GM12891 (cell line): Measurements from ENCODE around the gene TRAF1.
A peak's percentile ranks its signal among the peaks of the same experiment; 100 is the strongest.

Experiments
- DNase-seq: peaks from one replicate; pipeline ENCODE4 v3.0.0; 2011; ENCODE audit warnings: low spot score; ENCODE audit not compliant: insufficient read length
- FAIRE-seq: peaks from 2 replicates; lab custom pipeline; 2011; peaks lifted over from hg19 to GRCh38; lab: Jason Lieb, UNC
- PAX5 ChIP-seq: IDR thresholded peaks from 2 replicates; pipeline ENCODE4 v1.6.1; 2011; ENCODE audit warnings: low read length, moderate library complexity, mild to moderate bottlenecking; ENCODE audit not compliant: insufficient read depth, severe bottlenecking
- POLR2A ChIP-seq: IDR thresholded peaks from 2 replicates; pipeline ENCODE4 v1.6.1; 2011; ENCODE audit warnings: low read depth, low read length, control low read depth
- POLR2AphosphoS5 ChIP-seq: IDR thresholded peaks from 2 replicates; pipeline ENCODE4 v1.6.1; 2011; ENCODE audit warnings: low read depth, low read length, control low read depth
- POU2F2 ChIP-seq: IDR thresholded peaks from 2 replicates; pipeline ENCODE4 v1.6.1; 2011; ENCODE audit warnings: low read depth, mild to moderate bottlenecking, control low read depth, low read length, moderate library complexity
- SPI1 ChIP-seq: IDR thresholded peaks from 2 replicates; pipeline ENCODE4 v1.6.1; 2011; ENCODE audit warnings: low read depth, low read length, control low read depth
- TAF1 ChIP-seq: IDR thresholded peaks from 2 replicates; pipeline ENCODE4 v1.6.1; 2011; ENCODE audit warnings: low read depth, low read length, control low read depth

Gene TRAF1

GRCh38 chr9:120916991-120917880 is 9.4 kb downstream of the TRAF1 start:
- DNase-seq (no peak), FAIRE-seq (no peak)
- TF ChIP-seq POU2F2 (no peak), TAF1 (no peak), SPI1 (no peak), POLR2AphosphoS5 (no peak; the same call in 1 of the 2 replicates), PAX5 (no peak), POLR2A (peak; percentile 17; the same call in 1 of the 2 replicates)

- DNase-seq (no peak), FAIRE-seq (no peak)
- TF ChIP-seq POU2F2 (no peak), POLR2A (peak; percentile 50; the same call in 1 of the 2 replicates)
These were observed 10.0 kb downstream of the TRAF1 start for GRCh38 chr9:120916588-120916987.

- DNase-seq (no peak), FAIRE-seq (peak; percentile 47)
- TF ChIP-seq POLR2AphosphoS5 = 0 out of 2 replicates have a peak, but pooled peaks have one; percentile 40
- 0 out of 2 replicates have a peak, but pooled peaks have one; percentile 43 for TF ChIP-seq POU2F2
- no peak for TF ChIP-seq PAX5
These were observed 10.6 kb downstream of the TRAF1 start for GRCh38 chr9:120915854-120916470.

- FAIRE-seq = peak; percentile 5
- TF ChIP-seq TAF1 (no peak), PAX5 (no peak), SPI1 (no peak), POLR2AphosphoS5 (no peak), POU2F2 (no peak), POLR2A (no peak)
- DNase-seq = no peak
These were observed 11.6 kb downstream of the TRAF1 start for GRCh38 chr9:120914953-120915352.

- DNase-seq = no peak
- no peak for FAIRE-seq
- TF ChIP-seq POLR2A = peak; percentile 30; the same call in 1 of the 2 replicates
- peak; percentile 45; the same call in 1 of the 2 replicates for TF ChIP-seq POLR2AphosphoS5
- TF ChIP-seq TAF1 = no peak
These were observed 12.2 kb downstream of the TRAF1 start for GRCh38 chr9:120914396-120914795.

- TF ChIP-seq POU2F2 (no peak), SPI1 (no peak), POLR2A (no peak), TAF1 (no peak), POLR2AphosphoS5 (no peak; the same call in 1 of the 2 replicates), PAX5 (no peak)
- DNase-seq = no peak
These were observed 12.8 kb downstream of the TRAF1 start for GRCh38 chr9:120913647-120914264.

GRCh38 chr9:120912958-120913646 is 13.5 kb downstream of the TRAF1 start:
- DNase-seq (no peak), FAIRE-seq (no peak)
- TF ChIP-seq POLR2AphosphoS5 = peak; percentile 71
- no peak for TF ChIP-seq POU2F2

More at GRCh38 chr9:120913647-120914264, 12.8 kb downstream of the TRAF1 start:
- no peak for FAIRE-seq

- TF ChIP-seq POLR2A (0 out of 2 replicates have a peak, but pooled peaks have one; percentile 16), POLR2AphosphoS5 (peak; percentile 81), POU2F2 (no peak), SPI1 (no peak), TAF1 (no peak), PAX5 (no peak)
- DNase-seq (no peak), FAIRE-seq (no peak)
These were observed 15.2 kb downstream of the TRAF1 start for GRCh38 chr9:120911295-120911837.

- TF ChIP-seq POLR2A (no peak), POLR2AphosphoS5 (no peak), POU2F2 (no peak), PAX5 (no peak), SPI1 (no peak), TAF1 (no peak)
- no peak for FAIRE-seq
These were observed 16.0 kb downstream of the TRAF1 start for GRCh38 chr9:120910643-120911042.

GRCh38 chr9:120909904-120910303 is 16.7 kb downstream of the TRAF1 start:
- FAIRE-seq (no peak), DNase-seq (no peak)
- TF ChIP-seq POU2F2 = no peak
- TF ChIP-seq POLR2A = no peak
- TF ChIP-seq POLR2AphosphoS5 = no peak
- no peak for TF ChIP-seq TAF1
- no peak for TF ChIP-seq PAX5
- no peak for TF ChIP-seq SPI1

More at GRCh38 chr9:120910643-120911042, 16.0 kb downstream of the TRAF1 start:
- no peak for DNase-seq
